H9 (cell line): ENCODE results near the gene UGT1A3. TPM values are rescaled to one million over a fixed set of nuclear protein-coding genes. Genes with fewer than 3 reads are reported as not detected.

Experiments
- DNase-seq: peaks from one replicate; pipeline ENCODE4 v3.0.0-alpha.2; 2017
- H2AFZ ChIP-seq: one replicate; pipeline ENCODE4 v1.6.1; 2013; ENCODE audit warnings: mild to moderate bottlenecking, low read length, control low read depth, moderate library complexity
- H2AK5ac ChIP-seq: 2 replicates; pipeline ENCODE4 v1.6.1; 2013; ENCODE audit warnings: low read length, control low read depth, mixed read lengths; ENCODE audit not compliant: insufficient read length
- H2BK120ac ChIP-seq: one replicate; pipeline ENCODE4 v1.6.1; 2013; ENCODE audit warnings: low read depth, mild to moderate bottlenecking, low read length, control low read depth, inconsistent platforms; ENCODE audit not compliant: poor library complexity, severe bottlenecking
- H2BK12ac ChIP-seq: 2 replicates; pipeline ENCODE4 v1.6.1; 2013; ENCODE audit warnings: low read length, control low read depth, mixed read lengths, low read depth; ENCODE audit not compliant: insufficient read length
- H2BK15ac ChIP-seq: 2 replicates; pipeline ENCODE4 v1.6.1; 2013; ENCODE audit warnings: low read depth, low read length, control low read depth
- H2BK20ac ChIP-seq: one replicate; pipeline ENCODE4 v1.6.1; 2013; ENCODE audit warnings: low read depth, mild to moderate bottlenecking, low read length, control low read depth, inconsistent platforms; ENCODE audit not compliant: poor library complexity, severe bottlenecking
- H2BK5ac ChIP-seq: 2 replicates; pipeline ENCODE4 v1.6.1; 2013; ENCODE audit warnings: low read length, control low read depth, mixed read lengths; ENCODE audit not compliant: insufficient read length
- H3K14ac ChIP-seq: 2 replicates; pipeline ENCODE4 v1.6.1; 2013; ENCODE audit warnings: low read length, control low read depth; ENCODE audit not compliant: insufficient read depth
- H3K18ac ChIP-seq: 2 replicates; pipeline ENCODE4 v1.6.1; 2013; ENCODE audit warnings: low read depth, mild to moderate bottlenecking, mixed read lengths, low read length, control low read depth; ENCODE audit not compliant: insufficient read length
- H3K23ac ChIP-seq: 2 replicates; pipeline ENCODE4 v1.6.1; 2013; ENCODE audit warnings: low read length, control low read depth, mixed read lengths, low read depth; ENCODE audit not compliant: insufficient read length
- H3K23me2 ChIP-seq: 2 replicates; pipeline ENCODE4 v1.6.1; 2013; ENCODE audit warnings: low read depth, mild to moderate bottlenecking, mixed read lengths, low read length, control low read depth; ENCODE audit not compliant: insufficient read length, poor library complexity, severe bottlenecking
- H3K27ac ChIP-seq: 2 replicates; pipeline ENCODE4 v1.5.1; 2013; ENCODE audit warnings: low read length, control low read depth, mixed read lengths, low read depth; ENCODE audit not compliant: insufficient read length
- H3K27me3 ChIP-seq: 2 replicates; pipeline ENCODE4 v1.6.1; 2013; ENCODE audit warnings: low read length, control low read depth, inconsistent platforms; ENCODE audit not compliant: insufficient read depth
- H3K4ac ChIP-seq: 2 replicates; pipeline ENCODE4 v1.6.1; 2013; ENCODE audit warnings: low read depth, mild to moderate bottlenecking, control low read depth, inconsistent platforms, low read length, moderate library complexity
- H3K4me1 ChIP-seq: 2 replicates; pipeline ENCODE4 v1.6.1; 2013; ENCODE audit warnings: low read length, control low read depth, inconsistent platforms; ENCODE audit not compliant: insufficient read depth
- H3K4me2 ChIP-seq: 2 replicates; pipeline ENCODE4 v1.6.1; 2013; ENCODE audit warnings: low read length, control low read depth, mixed read lengths; ENCODE audit not compliant: insufficient read length, insufficient read depth
- H3K56ac ChIP-seq: 2 replicates; pipeline ENCODE4 v1.6.1; 2013; ENCODE audit warnings: low read depth, mild to moderate bottlenecking, mixed read lengths, low read length, control low read depth; ENCODE audit not compliant: insufficient read length
- H3K79me1 ChIP-seq: 2 replicates; pipeline ENCODE4 v1.6.1; 2013; ENCODE audit warnings: low read depth, mild to moderate bottlenecking, moderate library complexity, low read length, control low read depth, inconsistent platforms; ENCODE audit not compliant: insufficient read depth, poor library complexity, severe bottlenecking
- H3K79me2 ChIP-seq: 2 replicates; pipeline ENCODE4 v1.6.1; 2013; ENCODE audit warnings: low read length, control low read depth, inconsistent platforms; ENCODE audit not compliant: insufficient read depth
- H3K9ac ChIP-seq: 2 replicates; pipeline ENCODE4 v1.6.1; 2013; ENCODE audit warnings: low read length, control low read depth, mixed read lengths; ENCODE audit not compliant: insufficient read length; ENCODE audit errors: extremely low read depth
- H3K9me3 ChIP-seq: one replicate; pipeline ENCODE4 v1.6.1; 2013; ENCODE audit warnings: low read depth, low read length, inconsistent platforms; ENCODE audit not compliant: control insufficient read depth
- H3T11ph ChIP-seq: one replicate; pipeline ENCODE4 v1.6.1; 2013; ENCODE audit warnings: mild to moderate bottlenecking, low read length, control low read depth, inconsistent platforms
- H4K20me1 ChIP-seq: one replicate; pipeline ENCODE4 v1.6.1; 2013; ENCODE audit not compliant: control insufficient read depth, insufficient read length, insufficient read depth
- H4K5ac ChIP-seq: 2 replicates; pipeline ENCODE4 v1.6.1; 2013; ENCODE audit warnings: low read depth, mild to moderate bottlenecking, mixed read lengths, low read length, control low read depth; ENCODE audit not compliant: insufficient read length
- H4K8ac ChIP-seq: replicated peaks from 2 replicates; pipeline ENCODE4 v1.6.1; 2013; ENCODE audit warnings: low read length, control low read depth, mixed read lengths, low read depth; ENCODE audit not compliant: insufficient read length
- H4K91ac ChIP-seq: 2 replicates; pipeline ENCODE4 v1.6.1; 2013; ENCODE audit warnings: low read depth, mild to moderate bottlenecking, moderate library complexity, mixed read lengths, low read length, control low read depth; ENCODE audit not compliant: insufficient read length
- H3K27ac Mint-ChIP-seq, 3 experiments: 2 replicates in 2 of 3; 3 replicates in 1 of 3; pipeline ENCODE4 v1.8.0; 2020 to 2021; ENCODE audit warnings: mixed read lengths in 3 of 3, mild to moderate bottlenecking in 1 of 3, moderate library complexity in 1 of 3
- H3K27me3 Mint-ChIP-seq: 2 replicates; pipeline ENCODE4 v1.8.0; 2021; ENCODE audit warnings: low read depth, mild to moderate bottlenecking, moderate library complexity, mixed read lengths
- H3K36me3 Mint-ChIP-seq, 3 experiments: 2 replicates in 2 of 3; 3 replicates in 1 of 3; pipeline ENCODE4 v1.8.0; 2020 to 2021; ENCODE audit warnings: low read depth in 3 of 3, mixed read lengths in 3 of 3; ENCODE audit not compliant: insufficient read depth in 1 of 3
- H3K4me1 Mint-ChIP-seq, 2 experiments: 2 replicates each; pipeline ENCODE4 v1.8.0; 2020; ENCODE audit warnings: mixed read lengths in 2 of 2
- H3K4me3 Mint-ChIP-seq, 2 experiments: 2 replicates in 1 of 2; 3 replicates in 1 of 2; pipeline ENCODE4 v1.8.0; 2020 to 2021; ENCODE audit warnings: mild to moderate bottlenecking in 2 of 2, mixed read lengths in 2 of 2, moderate library complexity in 1 of 2
- H3K9me3 Mint-ChIP-seq, 2 experiments: 2 replicates in 1 of 2; 3 replicates in 1 of 2; pipeline ENCODE4 v1.8.0; 2020; ENCODE audit warnings: mild to moderate bottlenecking in 2 of 2, mixed read lengths in 2 of 2, moderate library complexity in 1 of 2
- WGBS: extraction: QIAGEN DNeasy Blood & Tissue Kit; methylation state at CpG from one replicate; pipeline ENCODE4 v1.1.7; 2013; ENCODE audit warnings: missing lambda C conversion rate, low lambda C conversion rate, mixed read lengths; ENCODE audit not compliant: insufficient read length; ENCODE audit errors: extremely low coverage; 5-methylcytosine and 5-hydroxymethylcytosine counted together
- total RNA-seq: library from RNA; stranded (reverse); gene quantifications from 2 replicates; pipeline ENCODE4 v1.2.1, GENCODE V29; 2021
- TF ChIP-seq, protein P1 (sequence below): fragments of 200-600 bp; sonication (generic); conservative IDR thresholded peaks from 3 replicates; pipeline ENCODE4 v1.8.0; 2021; ENCODE audit warnings: antibody characterized with exemption, mild to moderate bottlenecking

The UGT1A3 gene
- total RNA-seq, 1 experiment from 2014 or later, result not detected

DNA sequence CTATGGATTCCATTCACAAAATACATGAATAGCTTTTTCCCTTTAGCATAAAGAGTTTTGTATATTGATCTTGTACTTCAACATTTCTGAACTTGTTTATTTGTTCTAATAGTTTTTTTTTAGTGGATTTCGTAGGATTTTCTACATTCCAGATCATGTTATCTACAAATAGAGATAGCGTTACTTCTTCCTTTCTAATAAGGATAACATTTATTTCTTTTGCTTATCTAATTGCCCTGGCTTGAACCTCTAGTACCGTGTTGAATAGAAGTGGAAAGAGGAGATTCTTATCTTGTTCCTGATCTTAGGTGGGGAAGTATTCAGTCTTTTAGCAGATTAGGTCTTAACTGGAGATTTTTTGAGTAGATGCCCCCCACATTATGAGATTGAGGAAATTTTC, 26.6 kb upstream of the UGT1A3 start:
- Histone ChIP-seq H3K4me2 (no peak overlapping the region), H3T11ph (no peak overlapping the region), H3K27me3 (no peaks in the 10 kb centered on the region), H3K27ac (no peak overlapping the region), H3K56ac (no peak overlapping the region), H4K8ac (no peak overlapping the region), H3K9ac (no peak overlapping the region), H2BK15ac (no peak overlapping the region), H4K20me1 (no peaks in the 10 kb centered on the region), H2AK5ac (no peak overlapping the region), H2AFZ (no peak overlapping the region), H3K4ac (no peak overlapping the region), H3K79me1 (no peaks in the 10 kb centered on the region), H2BK120ac (no peak overlapping the region), H2BK5ac (no peak overlapping the region), H3K23me2 (peaks cover 5% of the 10 kb centered on the region), H3K14ac (no peak overlapping the region), H2BK20ac (no peak overlapping the region), H3K79me2 (no peaks in the 10 kb centered on the region), H4K5ac (no peak overlapping the region), H3K4me1 (no peaks in the 10 kb centered on the region), H4K91ac (no peak overlapping the region), H3K9me3 (no peaks in the 10 kb centered on the region), H3K23ac (no peak overlapping the region), H2BK12ac (no peak overlapping the region), H3K18ac (no peak overlapping the region)
- peaks cover 4 to 7% of the 10 kb centered on the region in 2 experiments; a peak in 3 of 5 replicates for H3K9me3 Mint-ChIP-seq
- no peak overlapping the region for H3K4me3 Mint-ChIP-seq
- DNase-seq, result no peak
- TF ChIP-seq, protein P1, sequence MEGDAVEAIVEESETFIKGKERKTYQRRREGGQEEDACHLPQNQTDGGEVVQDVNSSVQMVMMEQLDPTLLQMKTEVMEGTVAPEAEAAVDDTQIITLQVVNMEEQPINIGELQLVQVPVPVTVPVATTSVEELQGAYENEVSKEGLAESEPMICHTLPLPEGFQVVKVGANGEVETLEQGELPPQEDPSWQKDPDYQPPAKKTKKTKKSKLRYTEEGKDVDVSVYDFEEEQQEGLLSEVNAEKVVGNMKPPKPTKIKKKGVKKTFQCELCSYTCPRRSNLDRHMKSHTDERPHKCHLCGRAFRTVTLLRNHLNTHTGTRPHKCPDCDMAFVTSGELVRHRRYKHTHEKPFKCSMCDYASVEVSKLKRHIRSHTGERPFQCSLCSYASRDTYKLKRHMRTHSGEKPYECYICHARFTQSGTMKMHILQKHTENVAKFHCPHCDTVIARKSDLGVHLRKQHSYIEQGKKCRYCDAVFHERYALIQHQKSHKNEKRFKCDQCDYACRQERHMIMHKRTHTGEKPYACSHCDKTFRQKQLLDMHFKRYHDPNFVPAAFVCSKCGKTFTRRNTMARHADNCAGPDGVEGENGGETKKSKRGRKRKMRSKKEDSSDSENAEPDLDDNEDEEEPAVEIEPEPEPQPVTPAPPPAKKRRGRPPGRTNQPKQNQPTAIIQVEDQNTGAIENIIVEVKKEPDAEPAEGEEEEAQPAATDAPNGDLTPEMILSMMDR, result no peak
- H3K27ac Mint-ChIP-seq, result no peak overlapping the region
- H3K4me1 Mint-ChIP-seq, result peaks cover 14 to 20% of the 10 kb centered on the region in 2 experiments
- peaks cover 0 to 10% (median 1%) of the 10 kb centered on the region in 3 experiments; a peak in 3 of 7 replicates for H3K36me3 Mint-ChIP-seq
- no peaks in the 10 kb centered on the region for H3K27me3 Mint-ChIP-seq
- no CpG with 5 or more reads among the region's 3 CpGs for WGBS
